Esophagus muscularis mucosa (tissue), 3 donors: ENCODE results near the gene JTB.

Experiments
- CTCF ChIP-seq, 3 experiments: fragments of 200-600 bp in 2 of 3; fragments of 450-650 bp in 1 of 3; sonication (generic) in 2 of 3; IDR thresholded peaks; one replicate each; pipeline ENCODE4 v1.5.1; 2017 to 2019; ENCODE audit warnings: antibody characterized with exemption in 3 of 3, mild to moderate bottlenecking in 2 of 3, moderate library complexity in 1 of 3
- POLR2A ChIP-seq: fragments of 450-650 bp; IDR thresholded peaks from one replicate; pipeline ENCODE4 v1.6.1; 2017; ENCODE audit warnings: antibody characterized with exemption, moderate library complexity, mild to moderate bottlenecking, low read depth
- POLR2AphosphoS5 ChIP-seq, 2 donors: sonication (generic); formaldehyde crosslinking; IDR thresholded peaks; one replicate each; pipeline ENCODE4 v1.6.1; 2017; ENCODE audit warnings: antibody characterized with exemption in 2 of 2

GRCh38 chr1:153942766-153943549 is 34.5 kb downstream of the JTB start:
- TF ChIP-seq CTCF (IDR thresholded peaks at IDR 0.05) (no peak), POLR2A (no peak), POLR2AphosphoS5 (IDR thresholded peaks at IDR 0.05) (no peak)
